Fibroblast of villous mesenchyme (primary cell): ENCODE measurements around the gene AP4M1. TPM values are rescaled to one million over a fixed set of nuclear protein-coding genes. Genes with fewer than 3 reads are reported as not detected.
A peak's percentile ranks its signal among the peaks of the same experiment; 100 is the strongest.

Source experiments
- DNase-seq: peaks from one replicate; pipeline ENCODE4 v3.0.0-alpha.2; 2010; ENCODE audit warnings: low read depth
- H3K4me3 ChIP-seq: 2 replicates; pipeline ENCODE4 v1.5.1; 2011; ENCODE audit warnings: low read depth, mild to moderate bottlenecking, low read length
- total RNA-seq: library from RNA; depleted of rRNA; stranded (reverse); fragments of >200 nt; gene quantifications from 2 replicates; pipeline ENCODE4 v1.2.3, GENCODE V29; 2012
- TF ChIP-seq, protein P1 (sequence below): IDR thresholded peaks from 2 replicates; pipeline ENCODE4 v1.5.1; 2012; ENCODE audit warnings: low read depth, mild to moderate bottlenecking, low read length; ENCODE audit not compliant: insufficient read depth

Gene AP4M1
- total RNA-seq, 1 donor, result 16.4 TPM

DNA sequence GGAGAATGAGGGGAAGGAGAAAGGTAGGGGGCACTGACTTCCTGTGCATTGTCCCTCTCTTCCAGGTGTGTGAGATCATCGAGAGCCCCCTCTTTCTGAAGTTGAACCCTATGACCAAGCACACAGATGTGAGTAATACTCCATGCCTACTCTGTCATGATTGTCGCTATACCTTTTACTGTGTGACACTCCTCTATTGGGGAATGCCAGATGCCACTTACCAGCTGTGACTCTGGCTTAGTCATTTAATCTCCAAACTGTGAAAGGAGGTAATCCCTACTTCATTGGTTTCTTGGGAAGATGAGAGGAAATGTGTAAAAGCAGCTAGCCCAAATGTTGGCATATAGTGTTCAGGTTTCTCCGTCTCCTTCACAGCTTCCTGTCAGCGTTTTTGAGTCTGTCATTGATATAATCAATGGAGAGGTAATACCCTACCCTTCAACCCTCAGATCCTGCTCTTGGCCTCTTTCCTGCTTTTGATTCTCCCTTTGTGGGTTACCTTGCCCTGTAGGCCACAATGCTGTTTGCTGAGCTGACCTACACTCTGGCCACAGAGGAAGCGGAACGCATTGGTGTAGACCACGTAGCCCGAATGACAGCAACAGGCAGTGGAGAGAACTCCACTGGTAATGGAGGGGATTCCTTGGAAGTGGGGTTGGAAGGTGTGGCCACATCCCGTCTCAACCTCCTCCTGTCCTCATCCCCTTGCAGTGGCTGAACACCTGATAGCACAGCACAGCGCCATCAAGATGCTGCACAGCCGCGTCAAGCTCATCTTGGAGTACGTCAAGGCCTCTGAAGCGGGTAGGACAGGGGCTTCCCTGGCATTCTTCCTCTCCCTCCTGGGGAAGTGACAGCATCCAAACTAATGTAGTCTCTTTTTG, 10.7 kb upstream of the AP4M1 start:
- DNase-seq, result no peak
- peak overlapping the region; percentile 2 for H3K4me3 ChIP-seq
- TF ChIP-seq, protein P1, sequence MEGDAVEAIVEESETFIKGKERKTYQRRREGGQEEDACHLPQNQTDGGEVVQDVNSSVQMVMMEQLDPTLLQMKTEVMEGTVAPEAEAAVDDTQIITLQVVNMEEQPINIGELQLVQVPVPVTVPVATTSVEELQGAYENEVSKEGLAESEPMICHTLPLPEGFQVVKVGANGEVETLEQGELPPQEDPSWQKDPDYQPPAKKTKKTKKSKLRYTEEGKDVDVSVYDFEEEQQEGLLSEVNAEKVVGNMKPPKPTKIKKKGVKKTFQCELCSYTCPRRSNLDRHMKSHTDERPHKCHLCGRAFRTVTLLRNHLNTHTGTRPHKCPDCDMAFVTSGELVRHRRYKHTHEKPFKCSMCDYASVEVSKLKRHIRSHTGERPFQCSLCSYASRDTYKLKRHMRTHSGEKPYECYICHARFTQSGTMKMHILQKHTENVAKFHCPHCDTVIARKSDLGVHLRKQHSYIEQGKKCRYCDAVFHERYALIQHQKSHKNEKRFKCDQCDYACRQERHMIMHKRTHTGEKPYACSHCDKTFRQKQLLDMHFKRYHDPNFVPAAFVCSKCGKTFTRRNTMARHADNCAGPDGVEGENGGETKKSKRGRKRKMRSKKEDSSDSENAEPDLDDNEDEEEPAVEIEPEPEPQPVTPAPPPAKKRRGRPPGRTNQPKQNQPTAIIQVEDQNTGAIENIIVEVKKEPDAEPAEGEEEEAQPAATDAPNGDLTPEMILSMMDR, result no peak

DNA sequence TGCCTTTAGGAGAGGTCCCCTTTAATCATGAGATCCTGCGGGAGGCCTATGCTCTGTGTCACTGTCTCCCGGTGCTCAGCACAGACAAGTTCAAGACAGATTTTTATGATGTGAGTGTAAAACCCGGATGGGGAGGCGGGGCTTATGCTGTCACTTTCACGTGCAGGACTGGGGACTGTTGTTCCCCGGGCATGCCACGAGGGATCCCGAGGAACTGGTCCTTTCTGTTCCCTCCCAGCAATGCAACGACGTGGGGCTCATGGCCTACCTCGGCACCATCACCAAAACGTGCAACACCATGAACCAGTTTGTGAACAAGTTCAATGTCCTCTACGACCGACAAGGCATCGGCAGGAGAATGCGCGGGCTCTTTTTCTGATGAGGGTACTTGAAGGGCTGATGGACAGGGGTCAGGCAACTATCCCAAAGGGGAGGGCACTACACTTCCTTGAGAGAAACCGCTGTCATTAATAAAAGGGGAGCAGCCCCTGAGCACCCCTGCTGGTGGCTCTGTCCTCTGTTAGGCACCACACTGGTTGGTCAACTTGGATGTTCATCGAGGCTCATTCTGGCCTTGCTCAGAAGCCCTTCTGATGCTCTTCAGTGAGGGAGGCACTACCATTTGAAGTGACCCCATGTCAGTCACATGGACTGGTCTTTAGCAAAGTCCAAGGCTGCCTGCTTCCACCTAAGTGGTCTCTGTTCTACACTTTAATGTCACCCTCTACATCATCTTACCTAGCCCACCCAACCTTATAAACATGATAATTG, 9.8 kb upstream of the AP4M1 start:
- no peak overlapping the region for H3K4me3 ChIP-seq
- TF ChIP-seq, protein P1, result no peak
- DNase-seq, result no peak

DNA sequence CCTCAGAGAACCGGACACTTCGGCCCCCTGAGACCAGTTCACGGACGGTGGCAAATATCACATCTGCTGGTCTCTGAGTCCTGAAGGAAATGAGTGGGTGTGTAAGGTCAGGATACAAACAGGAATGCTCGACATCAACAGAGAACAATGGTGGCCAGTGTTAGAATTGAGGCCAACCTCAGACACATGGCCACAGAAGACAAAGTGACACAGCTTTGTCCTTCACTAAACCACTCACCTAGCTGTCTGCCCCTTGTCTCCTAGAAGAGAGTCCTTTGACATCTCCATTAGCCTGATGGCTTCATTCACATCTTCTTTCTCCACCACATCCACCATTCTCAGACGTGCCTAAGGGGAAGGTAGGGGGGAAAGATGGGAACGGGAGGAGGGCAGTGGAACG, 8.4 kb upstream of the AP4M1 start:
- H3K4me3 ChIP-seq, result no peak overlapping the region
- TF ChIP-seq, protein P1, result no peak
- no peak for DNase-seq

DNA sequence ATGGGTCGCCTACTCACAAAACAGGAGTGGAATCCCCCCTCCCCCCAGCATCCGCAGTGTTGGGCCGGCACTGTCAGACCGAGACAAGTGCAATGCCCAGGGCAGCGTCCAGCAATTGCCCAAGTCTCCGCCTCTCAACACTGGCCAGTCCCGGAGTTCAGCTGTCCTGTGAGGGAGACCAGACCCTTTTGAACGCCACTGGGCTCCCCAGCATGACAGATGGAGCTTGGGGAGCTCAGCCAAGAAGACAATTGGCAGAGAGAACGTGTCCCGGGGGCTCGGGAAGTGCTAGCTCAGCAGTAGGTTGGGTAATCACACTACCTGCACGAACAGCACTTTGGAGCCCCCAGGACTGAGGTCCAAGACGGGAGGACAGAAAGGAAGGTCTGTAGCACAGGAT, 7.9 kb upstream of the AP4M1 start:
- H3K4me3 ChIP-seq, result no peak overlapping the region
- DNase-seq, result no peak
- TF ChIP-seq, protein P1, result no peak

DNA sequence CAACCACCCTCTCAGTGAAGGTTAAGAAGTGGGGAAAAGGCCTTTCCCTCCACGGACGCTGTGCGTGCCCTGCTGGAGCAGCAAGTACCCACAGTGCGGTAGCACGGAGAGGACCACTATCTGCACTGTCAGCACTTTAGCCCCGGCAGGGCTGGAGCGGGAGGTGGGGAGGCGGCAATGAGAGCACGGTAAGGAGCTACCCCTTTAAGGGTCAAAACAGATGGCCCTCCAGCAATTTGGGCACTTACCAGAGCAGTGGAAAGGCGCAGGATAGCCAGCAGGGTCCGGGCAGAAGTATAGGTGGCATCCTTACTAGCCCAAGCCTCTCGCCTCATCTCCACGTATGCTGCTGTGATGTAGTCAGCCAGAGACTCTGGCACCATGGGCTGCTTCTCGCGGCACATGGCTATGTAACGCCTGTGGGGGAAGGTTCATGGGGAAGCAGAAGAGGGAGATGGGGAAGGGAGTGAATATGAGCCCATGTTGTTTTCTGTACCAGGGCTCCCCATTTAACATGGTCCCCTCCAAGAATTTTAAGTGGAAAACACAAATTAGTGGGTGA, 7.4 kb upstream of the AP4M1 start:
- no peak for DNase-seq
- no peak overlapping the region for H3K4me3 ChIP-seq
- TF ChIP-seq, protein P1, result no peak

DNA sequence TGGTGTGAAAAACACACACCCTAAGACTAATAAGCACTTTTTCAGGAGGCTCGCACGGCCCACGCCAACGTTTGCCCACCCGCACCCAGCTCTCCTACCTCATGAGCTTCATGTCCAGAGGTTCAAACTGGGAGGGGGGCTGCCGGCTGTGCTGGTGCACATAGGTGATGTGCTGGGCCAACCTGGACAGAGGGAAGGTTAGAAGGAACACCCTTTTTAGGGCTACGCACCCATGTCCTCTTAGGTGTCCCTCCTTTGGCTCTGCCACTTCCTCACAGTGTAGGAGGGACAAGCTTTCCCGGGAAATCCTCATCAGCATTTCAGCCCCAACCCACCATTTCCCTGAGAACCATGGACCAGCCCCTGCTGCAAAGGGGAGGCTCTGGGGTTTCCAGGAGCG, 6.2 kb upstream of the AP4M1 start:
- no peak overlapping the region for H3K4me3 ChIP-seq
- no peak for DNase-seq
- TF ChIP-seq, protein P1, result no peak
